GM19468 (cell line): ENCODE data around the gene MOV10.
"Not testable (repeated sequence)": the region's sequence is repeated elsewhere in the genome, so short reads cannot be mapped to it uniquely, and the experiment has no call there.

Experiments used
- ATAC-seq: cut with Tn5 transposase; IDR thresholded peaks from one replicate; pipeline ENCODE4 v1.9.1; 2021; ENCODE audit warnings: mild to moderate bottlenecking, moderate library complexity, moderate number of reproducible peaks; ENCODE audit not compliant: unreplicated experiment; ENCODE audit errors: extremely low read depth

MOV10 gene, protein sequence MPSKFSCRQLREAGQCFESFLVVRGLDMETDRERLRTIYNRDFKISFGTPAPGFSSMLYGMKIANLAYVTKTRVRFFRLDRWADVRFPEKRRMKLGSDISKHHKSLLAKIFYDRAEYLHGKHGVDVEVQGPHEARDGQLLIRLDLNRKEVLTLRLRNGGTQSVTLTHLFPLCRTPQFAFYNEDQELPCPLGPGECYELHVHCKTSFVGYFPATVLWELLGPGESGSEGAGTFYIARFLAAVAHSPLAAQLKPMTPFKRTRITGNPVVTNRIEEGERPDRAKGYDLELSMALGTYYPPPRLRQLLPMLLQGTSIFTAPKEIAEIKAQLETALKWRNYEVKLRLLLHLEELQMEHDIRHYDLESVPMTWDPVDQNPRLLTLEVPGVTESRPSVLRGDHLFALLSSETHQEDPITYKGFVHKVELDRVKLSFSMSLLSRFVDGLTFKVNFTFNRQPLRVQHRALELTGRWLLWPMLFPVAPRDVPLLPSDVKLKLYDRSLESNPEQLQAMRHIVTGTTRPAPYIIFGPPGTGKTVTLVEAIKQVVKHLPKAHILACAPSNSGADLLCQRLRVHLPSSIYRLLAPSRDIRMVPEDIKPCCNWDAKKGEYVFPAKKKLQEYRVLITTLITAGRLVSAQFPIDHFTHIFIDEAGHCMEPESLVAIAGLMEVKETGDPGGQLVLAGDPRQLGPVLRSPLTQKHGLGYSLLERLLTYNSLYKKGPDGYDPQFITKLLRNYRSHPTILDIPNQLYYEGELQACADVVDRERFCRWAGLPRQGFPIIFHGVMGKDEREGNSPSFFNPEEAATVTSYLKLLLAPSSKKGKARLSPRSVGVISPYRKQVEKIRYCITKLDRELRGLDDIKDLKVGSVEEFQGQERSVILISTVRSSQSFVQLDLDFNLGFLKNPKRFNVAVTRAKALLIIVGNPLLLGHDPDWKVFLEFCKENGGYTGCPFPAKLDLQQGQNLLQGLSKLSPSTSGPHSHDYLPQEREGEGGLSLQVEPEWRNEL

DNA sequence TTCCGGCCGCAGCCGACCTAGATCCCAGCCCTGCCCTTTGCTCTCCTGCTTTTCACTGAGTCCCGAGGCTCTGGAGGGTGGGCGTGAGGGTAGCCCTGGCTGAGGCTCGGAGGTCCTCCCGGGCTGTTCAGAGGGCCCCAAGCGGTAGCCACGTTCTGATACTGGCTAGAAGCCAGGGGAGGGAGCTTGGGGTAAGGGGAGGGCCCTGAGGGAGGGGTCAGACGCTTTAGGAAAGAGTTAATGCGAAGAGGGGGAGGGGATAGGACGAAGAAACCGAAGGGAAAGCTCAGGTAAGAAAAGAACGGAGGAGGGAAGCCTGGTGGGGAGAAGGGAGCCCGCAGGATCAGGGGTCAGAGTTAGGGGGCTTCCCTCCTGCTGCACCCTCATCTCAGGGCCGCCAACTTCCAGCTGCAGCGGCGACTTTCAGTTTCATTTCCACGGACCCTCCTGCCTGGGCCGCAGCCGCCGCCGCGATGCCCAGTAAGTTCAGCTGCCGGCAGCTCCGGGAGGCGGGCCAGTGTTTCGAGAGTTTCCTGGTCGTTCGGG is at the start of gene MOV10:
Gene MOV10, plus strand, starts transcription at position 220 of the 546 bp plus-strand sequence. Its CDS starts 254 bp downstream, at position 474.
- ATAC-seq, result peak; percentile 31

DNA sequence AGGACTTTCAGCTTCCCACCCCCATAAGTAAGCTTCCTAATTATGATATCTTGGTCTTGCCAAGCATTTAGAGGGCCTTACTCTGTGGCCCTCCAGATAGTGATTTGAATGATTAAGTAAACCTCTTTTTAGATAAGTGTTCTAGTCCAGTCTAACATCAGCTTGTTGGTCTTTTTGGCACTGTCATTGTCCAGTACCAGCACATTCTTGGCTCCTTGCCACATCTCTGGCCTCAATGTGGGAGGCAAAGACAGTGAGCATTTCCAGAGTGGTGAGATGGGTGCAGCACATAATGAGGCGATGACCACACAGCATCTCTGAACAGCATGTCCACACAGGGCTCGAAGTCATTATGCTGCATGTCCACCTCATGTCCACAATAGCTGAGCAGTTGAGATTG is 48.8 kb upstream of the MOV10 start:
- ATAC-seq, result no peak

DNA sequence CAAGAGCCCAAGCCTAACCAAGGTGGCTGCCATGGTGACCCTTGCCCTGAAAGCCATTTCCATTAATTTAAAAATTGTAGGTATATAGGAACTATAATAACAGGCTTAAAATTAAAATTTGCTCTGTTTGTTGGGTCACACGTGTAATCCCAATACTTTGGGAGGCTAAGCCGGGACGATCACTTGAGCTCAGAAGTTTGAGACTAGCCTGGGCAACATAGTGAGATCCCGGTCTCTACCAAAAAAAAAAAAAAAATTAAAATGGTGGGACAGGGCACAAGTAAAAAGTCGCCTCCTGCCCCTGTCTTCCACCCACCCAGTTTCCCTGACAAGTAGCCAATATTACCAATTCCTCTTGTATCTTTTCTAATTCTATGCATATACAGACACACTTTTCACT is 48.3 kb upstream of the MOV10 start:
- ATAC-seq, result no peak

DNA sequence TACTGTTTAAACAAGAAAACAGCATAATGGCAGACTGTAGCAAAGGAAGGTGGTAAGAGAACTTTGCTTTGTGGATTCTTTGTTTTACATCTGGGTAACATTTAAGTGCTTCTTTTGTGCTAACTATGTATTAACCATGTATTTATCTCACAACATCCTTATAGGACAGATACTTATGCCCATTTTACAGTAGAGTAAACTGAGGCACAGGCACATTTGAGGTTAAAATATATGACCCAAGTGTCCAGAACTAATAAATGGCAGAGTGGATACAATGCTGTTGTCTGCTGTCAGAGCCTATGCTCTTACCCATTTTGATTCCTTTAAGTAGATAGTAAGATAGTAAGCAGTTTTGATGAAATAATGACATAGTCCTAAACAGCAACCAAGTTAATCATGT is 47.6 kb upstream of the MOV10 start:
- ATAC-seq, result no peak

DNA sequence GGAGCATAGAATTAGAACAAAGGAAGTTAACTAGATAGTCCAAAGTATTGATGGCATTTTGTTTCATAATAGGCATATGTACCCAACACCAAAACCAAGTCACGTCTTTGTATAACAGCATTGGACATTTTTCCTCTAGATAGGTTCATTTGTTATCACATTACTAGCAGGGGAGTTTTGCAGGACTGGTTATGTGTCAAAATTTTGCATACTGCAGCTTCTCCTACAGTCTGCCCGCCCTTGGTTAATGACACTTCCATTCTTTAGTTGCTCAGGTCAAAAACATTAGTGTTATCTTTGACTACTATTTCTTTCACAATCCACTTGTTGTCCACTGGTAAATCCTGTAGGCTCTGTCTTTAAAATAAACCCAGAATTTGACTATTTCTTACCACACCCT is 45.9 kb upstream of the MOV10 start:
- no peak for ATAC-seq

DNA sequence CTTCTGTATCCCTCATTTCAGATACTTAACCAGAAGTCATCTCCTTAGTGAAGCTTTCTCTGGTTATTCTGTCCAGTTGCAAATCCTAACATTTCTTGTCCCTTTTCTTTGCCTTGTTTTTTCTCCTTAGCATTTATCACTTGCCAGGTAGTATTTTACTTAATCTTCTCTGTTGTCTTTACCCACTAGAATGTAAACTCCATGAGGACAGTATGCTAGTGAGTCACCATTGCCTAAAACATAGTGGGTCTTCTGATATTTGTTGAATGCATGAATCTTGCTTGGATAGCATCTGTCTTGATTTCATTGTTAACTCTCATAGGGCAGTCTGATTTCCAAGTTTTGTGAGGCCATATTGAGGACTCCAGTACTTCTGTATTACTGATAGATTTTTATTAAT is 45.2 kb upstream of the MOV10 start:
- no peak for ATAC-seq

DNA sequence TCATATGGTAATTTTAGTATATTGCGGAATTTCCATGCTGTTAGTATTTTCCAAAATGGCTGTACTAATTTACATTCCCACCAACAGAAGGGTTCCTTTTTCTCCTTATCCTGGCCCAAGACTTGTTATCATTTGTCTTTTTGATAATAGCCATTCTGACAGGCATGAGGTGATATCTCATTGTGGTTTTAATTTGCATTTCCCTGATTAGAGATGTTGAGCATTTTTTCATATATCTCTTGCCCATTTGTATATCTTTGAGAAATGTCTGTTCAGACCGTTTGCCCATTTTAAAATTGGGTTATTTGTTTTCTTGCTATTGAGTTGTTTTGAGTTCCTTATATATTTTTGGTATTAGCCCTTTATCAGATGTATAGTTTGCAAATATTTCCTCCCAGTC is 40.8 kb upstream of the MOV10 start:
- no peak for ATAC-seq

DNA sequence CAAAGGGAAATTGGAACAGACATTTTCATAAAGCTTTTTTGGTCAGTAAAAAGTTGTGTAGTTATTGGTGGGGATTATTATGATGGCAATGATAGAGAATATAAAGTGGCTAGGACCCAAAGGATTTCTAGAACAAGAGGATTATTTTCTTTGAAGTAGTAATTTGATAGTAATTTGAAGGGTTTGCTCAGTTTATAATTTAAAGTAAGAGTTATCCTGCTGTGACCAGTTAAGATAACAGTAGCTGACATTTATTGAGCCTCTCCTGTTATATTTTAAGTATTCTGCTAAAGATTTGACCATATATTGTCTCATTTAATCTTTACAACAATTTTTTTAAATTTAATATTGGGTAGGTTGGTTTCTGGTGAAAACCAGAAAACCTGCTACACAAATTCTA is 40.1 kb upstream of the MOV10 start:
- no peak for ATAC-seq

DNA sequence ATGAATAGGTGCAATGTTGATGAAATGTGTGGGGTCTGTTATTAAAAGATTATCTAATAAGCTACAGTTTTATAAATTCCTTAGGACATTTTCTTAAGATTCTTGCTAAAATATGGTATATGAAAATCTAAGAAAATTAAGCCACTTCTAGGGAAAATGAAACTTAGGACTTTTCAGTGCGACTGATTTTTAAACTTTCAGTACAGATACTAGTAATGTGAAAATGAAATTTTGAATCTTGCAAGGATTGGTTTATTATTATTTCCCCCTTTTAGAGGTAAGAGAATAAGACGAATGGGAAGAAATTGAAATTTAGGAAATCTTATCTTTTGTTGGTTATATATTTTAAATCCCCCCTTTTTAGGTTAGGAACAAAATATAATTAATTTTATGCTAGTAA is 38.4 kb upstream of the MOV10 start:
- ATAC-seq, result no peak

DNA sequence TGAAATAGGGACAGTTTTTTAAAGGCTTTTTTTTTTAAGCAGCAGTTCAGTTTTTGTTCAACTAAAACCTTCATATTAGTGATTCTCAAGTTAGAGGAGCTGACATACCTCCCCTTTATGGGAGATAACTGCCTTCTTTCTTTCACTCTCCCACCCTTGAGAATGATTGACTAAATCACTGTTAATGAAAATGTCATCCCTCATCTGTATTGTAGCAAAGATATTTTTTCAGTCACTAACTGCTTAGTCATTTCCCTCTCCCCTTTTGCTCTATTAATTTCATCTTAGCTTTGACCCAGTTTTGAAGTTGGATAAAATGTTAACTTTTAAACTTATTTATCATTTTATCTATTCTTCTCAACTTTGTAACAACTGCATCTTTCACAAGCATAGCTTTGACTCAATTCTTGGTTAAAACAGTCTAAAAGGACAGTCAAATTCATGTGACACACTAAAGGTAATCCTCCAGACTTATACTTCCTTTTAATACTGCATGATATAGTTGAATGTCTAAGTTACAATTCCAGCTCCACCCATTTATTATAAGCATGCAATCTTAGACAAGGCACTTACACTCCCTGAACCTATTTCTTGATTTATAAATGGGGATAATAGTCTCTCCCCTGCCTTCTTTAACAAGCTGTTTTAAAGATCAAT is 37.7 kb upstream of the MOV10 start:
- peak; percentile 17 for ATAC-seq

DNA sequence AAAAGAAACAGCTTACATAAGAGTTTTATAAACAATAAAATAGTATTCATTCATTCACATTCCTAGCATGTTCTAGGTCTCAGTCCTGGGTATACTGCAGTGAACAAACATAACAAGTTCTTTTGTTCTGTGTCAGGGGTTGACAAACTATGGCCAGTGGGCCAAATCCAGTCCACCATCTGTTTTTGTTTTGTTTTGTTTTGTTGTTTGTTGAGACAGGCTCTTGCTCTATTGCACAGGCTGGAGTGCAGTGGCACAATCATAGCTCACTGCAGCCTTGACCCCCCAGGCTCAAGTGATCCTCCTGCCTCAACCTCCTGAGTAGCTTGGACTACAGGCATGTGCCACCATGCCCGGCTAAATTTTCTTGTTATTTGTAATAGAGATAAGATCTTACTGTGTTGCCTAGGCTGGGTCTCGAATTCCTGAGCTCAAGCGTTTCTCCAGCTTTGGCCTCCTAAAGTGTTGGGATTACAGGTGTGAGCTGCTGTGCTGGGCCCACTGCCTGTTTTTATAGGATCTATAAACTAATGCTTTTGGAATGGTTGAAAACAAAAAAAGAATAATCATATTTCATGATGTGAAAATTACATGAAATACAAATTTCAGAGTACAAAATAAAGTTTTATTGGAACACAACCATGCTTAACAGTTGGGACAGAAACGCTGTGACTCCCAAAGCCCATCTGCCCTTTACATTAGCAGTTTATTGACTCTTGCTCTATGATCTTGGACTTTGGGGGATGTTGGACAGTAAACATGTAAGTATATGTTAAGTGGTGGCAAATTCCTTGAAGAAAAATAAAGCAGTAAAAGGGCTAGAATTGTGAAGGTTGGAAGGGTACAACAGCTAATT is 37.0 kb upstream of the MOV10 start:
- no peak for ATAC-seq

DNA sequence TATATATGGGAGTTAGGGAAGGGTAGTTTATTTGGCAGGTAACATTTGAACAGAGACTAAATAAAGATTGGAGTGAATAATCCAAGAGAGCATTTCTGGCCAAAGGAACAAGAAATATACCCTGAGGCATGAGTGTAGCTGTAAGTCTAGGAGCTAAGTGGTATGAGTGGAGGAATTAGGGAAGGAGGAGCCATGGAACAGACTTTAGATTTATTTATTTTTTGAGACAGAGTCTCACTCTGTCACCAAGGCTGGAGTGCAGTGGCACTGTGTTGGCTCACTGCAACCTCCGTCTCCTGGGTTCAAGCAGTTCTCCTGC is 36.4 kb upstream of the MOV10 start:
- ATAC-seq, result no peak

DNA sequence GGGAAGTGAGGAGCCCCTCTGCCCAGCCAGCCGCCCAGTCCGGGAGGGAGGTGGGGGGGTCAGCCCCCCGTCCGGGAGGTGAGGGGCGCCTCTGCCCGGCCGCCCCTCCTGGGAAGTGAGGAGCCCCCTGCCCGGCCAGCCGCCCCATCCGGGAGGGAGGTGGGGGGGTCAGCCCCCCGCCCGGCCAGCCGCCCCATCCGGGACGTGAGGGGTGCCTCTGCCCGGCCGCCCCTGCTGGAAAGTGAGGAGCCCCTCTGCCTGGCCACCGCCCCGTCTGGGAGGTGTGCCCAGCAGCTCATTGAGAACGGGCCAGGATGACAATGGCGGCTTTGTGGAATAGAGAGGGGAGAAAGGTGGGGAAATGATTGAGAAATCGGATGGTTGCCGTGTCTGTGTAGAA is 34.0 kb upstream of the MOV10 start:
- ATAC-seq, result not testable (repeated sequence)

DNA sequence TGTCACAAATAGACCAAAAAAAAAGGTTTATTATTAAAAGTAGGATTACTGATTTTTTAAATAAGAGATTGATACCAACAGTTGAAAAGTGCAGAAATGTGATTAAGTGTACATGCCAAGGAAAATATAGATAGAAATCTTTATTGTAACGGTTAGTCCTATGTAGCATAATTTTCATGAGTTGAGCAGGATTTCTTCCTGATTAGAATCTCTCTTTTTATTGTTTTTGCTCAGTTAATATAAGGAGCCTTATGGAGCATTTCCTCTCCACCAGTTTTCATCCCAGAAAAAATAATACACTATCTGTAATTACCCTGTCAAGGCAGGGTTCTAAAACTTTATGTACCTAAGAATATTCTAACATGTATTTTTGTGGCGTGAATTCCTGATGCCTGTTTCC is 31.4 kb upstream of the MOV10 start:
- ATAC-seq, result no peak

DNA sequence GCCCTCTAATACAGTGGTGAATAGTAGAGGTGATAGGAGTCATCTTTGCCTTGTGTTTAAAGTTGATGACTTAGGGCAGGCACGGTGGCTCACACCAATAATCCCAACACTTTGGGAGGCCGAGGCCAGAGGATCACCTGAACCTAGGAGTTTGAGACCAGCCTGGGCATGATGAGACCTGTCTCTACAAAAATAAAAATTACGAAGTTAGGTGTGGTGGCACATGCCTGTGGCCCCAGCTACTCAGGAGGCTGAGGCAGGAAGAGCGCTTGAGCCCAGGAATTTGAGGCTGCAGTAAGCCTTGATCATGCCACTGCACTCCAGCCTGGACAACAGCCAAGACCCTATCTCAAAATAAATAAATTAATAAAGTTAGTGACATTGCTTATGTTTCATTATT is 28.2 kb upstream of the MOV10 start:
- ATAC-seq, result no peak

DNA sequence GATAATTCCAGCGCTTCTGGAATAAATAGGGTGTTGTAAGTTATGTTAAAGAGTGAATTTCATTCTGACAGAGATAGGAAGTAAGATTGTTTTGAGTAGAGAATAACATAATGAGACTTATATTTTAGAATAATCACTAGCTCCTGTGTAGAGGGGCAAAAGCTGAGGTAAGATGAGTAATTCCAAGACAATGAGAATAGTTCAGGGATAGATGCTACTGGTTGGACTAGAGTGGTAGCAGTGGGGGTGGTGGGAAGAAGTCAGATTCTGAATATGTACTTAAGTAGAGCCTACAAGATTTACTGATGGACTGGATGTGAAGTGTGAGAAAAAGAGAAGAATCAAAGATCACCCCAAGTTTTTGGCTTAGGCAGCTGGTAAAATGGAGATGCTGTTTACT is 23.3 kb upstream of the MOV10 start:
- no peak for ATAC-seq

DNA sequence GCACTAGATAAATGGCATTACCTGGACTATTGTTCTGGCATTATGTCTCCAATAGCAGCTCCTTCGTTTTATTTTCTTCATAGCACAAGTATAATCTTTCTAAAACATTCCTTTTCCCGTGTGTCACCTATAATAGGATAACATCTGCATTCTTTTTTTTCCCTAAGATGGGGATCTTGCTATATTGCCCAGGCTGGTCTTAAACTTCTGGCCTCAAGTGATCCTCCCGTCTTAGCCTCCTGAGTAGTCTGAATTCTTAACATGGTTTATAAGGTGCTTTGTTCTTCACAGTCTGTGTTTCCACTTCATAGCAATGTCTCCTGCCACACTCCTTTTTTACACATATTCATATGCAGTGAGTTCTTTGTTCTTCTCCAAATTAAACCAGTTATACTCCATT is 8.6 kb upstream of the MOV10 start:
- no peak for ATAC-seq

DNA sequence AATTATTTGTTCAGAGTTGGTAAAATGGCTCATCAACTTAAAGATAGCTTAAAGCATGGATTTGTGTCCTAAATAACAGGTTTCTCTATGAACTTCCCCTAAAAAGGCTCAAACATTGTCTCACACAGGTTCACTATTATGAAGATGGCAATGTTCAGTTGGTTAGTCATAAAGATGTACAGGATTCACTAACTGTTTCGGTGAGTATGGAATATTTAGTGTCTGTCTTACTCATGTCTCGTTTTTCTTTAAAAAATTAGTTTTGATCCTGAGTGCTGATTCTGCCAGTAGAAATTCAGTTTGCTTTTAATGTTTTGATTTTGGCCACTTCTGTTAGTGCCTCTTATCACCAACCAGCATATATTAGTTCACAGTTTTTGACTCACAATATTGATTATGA is 7.5 kb upstream of the MOV10 start:
- no peak for ATAC-seq

DNA sequence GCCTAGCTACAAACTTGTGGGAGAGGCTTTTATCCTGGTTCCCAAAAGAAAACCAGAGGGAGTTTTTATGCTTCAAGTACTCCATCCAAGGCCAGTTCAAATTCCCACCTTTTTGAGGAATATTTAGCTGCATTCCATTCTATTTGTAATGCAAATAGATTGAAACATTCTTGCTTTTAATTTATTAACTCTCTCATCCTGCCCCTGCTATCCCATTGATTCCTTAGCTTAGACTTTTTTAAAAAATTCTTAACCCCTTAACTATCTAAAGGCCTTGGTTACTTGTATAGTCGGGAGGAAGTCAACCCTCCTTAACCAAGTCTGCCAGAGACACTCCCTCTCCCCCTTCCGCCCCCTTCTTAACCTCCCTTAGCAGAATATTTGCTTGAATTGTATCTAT is 2.5 kb upstream of the MOV10 start:
- ATAC-seq, result no peak

DNA sequence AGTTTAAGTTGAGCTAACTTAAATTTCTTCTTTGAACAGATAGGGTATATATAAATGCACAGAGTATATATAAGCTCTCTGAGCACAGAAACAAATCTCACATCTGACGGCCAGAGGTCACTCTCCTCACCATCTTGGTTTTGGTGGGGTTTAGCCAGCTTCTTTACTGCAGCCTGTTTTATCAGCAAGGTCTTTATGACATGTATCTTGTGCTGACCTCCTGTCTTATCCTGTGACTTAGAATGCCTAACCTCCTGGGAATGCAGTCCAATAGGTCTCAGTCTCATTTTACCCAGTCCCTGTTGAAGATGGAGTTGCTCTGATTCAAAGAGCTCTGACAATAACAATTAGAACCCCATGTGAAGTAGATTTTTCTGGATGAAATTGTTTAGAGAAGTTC is 1.6 kb upstream of the MOV10 start:
- ATAC-seq, result no peak
